Neural progenitor cell (in vitro differentiated cells): Measurements from ENCODE around the gene YTHDC1.

Source experiments
- EZH2 ChIP-seq: fragments of 200-600 bp; sonication (generic); IDR thresholded peaks from 2 replicates; pipeline ENCODE4 v1.6.1; 2017; ENCODE audit warnings: antibody characterized with exemption, mild to moderate bottlenecking, moderate library complexity
- TF ChIP-seq, protein P1 (sequence below): fragments of 200-600 bp; sonication (generic); IDR thresholded peaks from 2 replicates; pipeline ENCODE4 v1.5.1; 2017; ENCODE audit warnings: antibody characterized with exemption, mild to moderate bottlenecking

DNA sequence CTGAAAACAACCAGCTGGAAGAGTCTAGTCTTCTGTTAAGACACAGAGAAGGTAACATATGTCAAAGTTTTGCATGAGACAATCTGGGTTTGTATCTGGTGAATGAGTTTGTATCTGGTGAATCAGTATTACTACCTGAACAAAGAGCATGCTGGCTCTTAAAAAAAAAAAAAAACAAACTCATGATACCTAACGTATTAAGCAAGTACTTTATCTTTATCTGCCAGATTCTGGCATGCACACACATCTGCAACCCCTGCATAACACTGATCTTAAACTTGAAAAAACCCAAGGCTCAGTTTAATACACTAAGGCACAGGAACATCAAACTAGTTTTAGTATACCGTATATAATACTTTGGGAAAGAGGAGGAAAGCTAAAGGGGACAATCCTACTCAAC lies 5.8 kb downstream of the YTHDC1 start:
- TF ChIP-seq, protein P1, sequence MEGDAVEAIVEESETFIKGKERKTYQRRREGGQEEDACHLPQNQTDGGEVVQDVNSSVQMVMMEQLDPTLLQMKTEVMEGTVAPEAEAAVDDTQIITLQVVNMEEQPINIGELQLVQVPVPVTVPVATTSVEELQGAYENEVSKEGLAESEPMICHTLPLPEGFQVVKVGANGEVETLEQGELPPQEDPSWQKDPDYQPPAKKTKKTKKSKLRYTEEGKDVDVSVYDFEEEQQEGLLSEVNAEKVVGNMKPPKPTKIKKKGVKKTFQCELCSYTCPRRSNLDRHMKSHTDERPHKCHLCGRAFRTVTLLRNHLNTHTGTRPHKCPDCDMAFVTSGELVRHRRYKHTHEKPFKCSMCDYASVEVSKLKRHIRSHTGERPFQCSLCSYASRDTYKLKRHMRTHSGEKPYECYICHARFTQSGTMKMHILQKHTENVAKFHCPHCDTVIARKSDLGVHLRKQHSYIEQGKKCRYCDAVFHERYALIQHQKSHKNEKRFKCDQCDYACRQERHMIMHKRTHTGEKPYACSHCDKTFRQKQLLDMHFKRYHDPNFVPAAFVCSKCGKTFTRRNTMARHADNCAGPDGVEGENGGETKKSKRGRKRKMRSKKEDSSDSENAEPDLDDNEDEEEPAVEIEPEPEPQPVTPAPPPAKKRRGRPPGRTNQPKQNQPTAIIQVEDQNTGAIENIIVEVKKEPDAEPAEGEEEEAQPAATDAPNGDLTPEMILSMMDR, result no peak
- TF ChIP-seq EZH2, result no peak
